ENCODE results near the gene SLC9A5. TPM values are rescaled to one million over a fixed set of nuclear protein-coding genes. Genes with fewer than 3 reads are reported as not detected.
A peak's percentile ranks its signal among the peaks of the same experiment; 100 is the strongest.

Gene SLC9A5, protein sequence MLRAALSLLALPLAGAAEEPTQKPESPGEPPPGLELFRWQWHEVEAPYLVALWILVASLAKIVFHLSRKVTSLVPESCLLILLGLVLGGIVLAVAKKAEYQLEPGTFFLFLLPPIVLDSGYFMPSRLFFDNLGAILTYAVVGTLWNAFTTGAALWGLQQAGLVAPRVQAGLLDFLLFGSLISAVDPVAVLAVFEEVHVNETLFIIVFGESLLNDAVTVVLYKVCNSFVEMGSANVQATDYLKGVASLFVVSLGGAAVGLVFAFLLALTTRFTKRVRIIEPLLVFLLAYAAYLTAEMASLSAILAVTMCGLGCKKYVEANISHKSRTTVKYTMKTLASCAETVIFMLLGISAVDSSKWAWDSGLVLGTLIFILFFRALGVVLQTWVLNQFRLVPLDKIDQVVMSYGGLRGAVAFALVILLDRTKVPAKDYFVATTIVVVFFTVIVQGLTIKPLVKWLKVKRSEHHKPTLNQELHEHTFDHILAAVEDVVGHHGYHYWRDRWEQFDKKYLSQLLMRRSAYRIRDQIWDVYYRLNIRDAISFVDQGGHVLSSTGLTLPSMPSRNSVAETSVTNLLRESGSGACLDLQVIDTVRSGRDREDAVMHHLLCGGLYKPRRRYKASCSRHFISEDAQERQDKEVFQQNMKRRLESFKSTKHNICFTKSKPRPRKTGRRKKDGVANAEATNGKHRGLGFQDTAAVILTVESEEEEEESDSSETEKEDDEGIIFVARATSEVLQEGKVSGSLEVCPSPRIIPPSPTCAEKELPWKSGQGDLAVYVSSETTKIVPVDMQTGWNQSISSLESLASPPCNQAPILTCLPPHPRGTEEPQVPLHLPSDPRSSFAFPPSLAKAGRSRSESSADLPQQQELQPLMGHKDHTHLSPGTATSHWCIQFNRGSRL
- polyA plus RNA-seq (2013, experiment 1 of 2): 1.1 TPM
- polyA plus RNA-seq (2013, experiment 2 of 2): 0.95 TPM

DNA sequence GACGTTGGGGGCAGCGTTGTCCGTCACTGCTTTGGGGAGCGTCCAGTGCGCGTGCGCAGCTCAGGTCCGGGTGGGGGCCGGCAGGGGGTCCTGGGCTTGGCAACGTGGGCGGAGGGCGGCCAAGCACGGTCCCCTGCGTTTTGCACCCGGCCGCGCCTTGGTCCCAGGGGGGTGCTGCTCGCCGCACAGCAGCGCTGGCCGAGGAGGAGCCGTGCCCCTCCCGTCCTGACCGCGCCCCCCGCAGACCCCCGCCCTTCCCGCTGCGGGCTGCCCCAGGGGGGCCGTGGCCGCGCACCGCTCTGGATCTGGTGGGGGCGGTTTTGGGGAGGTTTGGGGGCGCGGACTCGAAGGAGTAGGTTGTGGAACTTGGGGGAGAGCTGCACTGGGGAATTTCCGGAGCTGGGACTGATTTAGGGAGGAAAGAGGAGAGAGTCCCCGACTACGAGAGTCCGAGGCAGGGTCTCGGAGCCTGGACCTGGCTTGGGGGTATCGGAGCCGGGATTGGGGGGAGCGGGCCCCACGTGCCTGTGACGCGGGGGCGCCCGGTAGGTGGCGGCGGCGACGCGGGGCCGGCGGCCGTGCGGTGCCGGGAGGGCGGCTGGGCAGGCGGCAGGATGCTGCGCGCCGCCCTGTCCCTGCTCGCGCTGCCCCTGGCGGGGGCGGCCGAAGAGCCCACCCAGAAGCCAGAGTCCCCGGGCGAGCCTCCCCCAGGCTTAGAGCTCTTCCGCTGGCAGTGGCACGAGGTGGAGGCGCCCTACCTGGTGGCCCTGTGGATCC lies at the start of gene SLC9A5:
TSS of gene SLC9A5 (plus strand) at position 579 of the 777 bp plus-strand sequence. CDS start at position 615, 36 bp downstream.
- H4K8ac ChIP-seq (ENCODE audit: low read depth, low read length): no peak within 1 kb of the TSS
- DNase-seq: no peak

DNA sequence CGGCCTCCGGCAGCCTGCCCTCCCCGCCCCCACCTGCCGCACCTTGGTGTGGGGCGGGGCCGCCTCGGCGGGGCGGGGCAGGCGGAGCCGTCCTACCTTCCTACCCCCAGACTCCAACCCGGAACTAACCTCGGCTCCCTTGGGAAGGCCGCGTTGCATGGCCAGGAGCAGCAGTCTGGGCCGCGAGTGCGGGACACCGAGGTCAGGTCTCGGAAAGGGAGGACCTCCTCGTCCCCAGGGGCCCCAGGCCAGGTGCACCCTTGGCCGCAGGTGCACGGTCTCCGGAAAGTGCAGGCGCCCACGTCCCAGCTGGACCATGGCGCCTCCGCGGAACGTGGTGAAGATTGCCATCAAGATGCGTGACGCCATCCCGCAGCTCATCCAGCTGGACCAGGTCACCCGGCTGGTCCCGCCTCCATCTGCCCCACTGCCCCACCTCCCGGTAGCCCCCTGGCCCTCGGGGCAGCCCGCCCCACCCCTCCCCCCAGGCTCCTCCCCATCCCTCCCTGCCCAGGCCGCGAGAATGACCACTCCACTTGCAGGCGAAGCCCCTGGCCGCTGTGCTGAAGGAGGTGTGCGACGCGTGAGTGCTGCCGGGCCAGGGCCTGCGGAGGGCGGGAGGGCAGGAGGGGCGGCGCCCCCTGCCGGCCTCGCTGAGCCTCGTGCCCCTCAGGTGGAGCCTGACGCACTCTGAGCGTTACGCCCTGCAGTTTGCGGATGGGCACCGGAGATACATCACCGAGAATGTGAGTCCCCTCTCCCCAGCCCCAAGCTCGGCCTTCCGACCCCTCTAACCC lies 49.6 kb upstream of the SLC9A5 start, which contains the start of gene ELMO3:
TSS of gene ELMO3 (plus strand) at position 121 of the 797 bp plus-strand sequence. CDS start at position 317, 196 bp downstream.
- no peak within 1 kb of the TSS for H3K23ac ChIP-seq (ENCODE audit: low read length)
- H4K5ac ChIP-seq (ENCODE audit: low read length): no peak within 1 kb of the TSS
- H2BK15ac ChIP-seq (replicated peaks; ENCODE audit: low read depth): no peak within 1 kb of the TSS
- peaks cover 4% of the 10 kb centered on the region for H3K79me1 ChIP-seq (ENCODE audit: low read length)
- no peak within 1 kb of the TSS for H3K4ac ChIP-seq (ENCODE audit: low read depth, low read length)
- no peak within 1 kb of the TSS for H2BK5ac ChIP-seq (ENCODE audit: low read length)
- WGBS (ENCODE audit: extremely low coverage, insufficient coverage, low lambda C conversion rate): no CpG with 5 or more reads among the region's 61 CpGs
- no peak within 1 kb of the TSS for H3K27ac ChIP-seq (ENCODE audit: low read depth, low read length)
- DNase-seq: peak; percentile 90
- H3K56ac ChIP-seq (ENCODE audit: low read length): peak within 1 kb of the TSS; percentile 81
- no peaks in the 10 kb centered on the region for H3K27me3 ChIP-seq (ENCODE audit: insufficient read depth, low read length, poor library complexity)
- H4K8ac ChIP-seq (ENCODE audit: low read depth, low read length): no peak within 1 kb of the TSS
- peak within 1 kb of the TSS; percentile 72 for H3K9ac ChIP-seq (ENCODE audit: low read length)
- no peak within 1 kb of the TSS for H2AK5ac ChIP-seq (ENCODE audit: low read length)
- no peaks in the 10 kb centered on the region for H3K4me1 ChIP-seq (ENCODE audit: control insufficient read depth, low read depth, low read length)
- H3K4me2 ChIP-seq (ENCODE audit: low read length): peak within 1 kb of the TSS; percentile 76
- H3K4me3 ChIP-seq (ENCODE audit: low read length): peak within 1 kb of the TSS; percentile 47
- no peak within 1 kb of the TSS for H3K18ac ChIP-seq (ENCODE audit: low read length)
- peaks cover 27% of the 10 kb centered on the region for H3K36me3 ChIP-seq (ENCODE audit: control insufficient read depth, insufficient read depth, low read length)
- H2BK120ac ChIP-seq (ENCODE audit: low read depth, low read length): no peak within 1 kb of the TSS
- H3K79me2 ChIP-seq (ENCODE audit: control insufficient read depth, insufficient read depth, low read length): peaks cover 3% of the 10 kb centered on the region

More for the DNA sequence above, at the start of gene SLC9A5:
- H3K9ac ChIP-seq (ENCODE audit: low read length): peak within 1 kb of the TSS; percentile 73
- H4K5ac ChIP-seq (ENCODE audit: low read length): no peak within 1 kb of the TSS
- H2AK5ac ChIP-seq (ENCODE audit: low read length): peak within 1 kb of the TSS; percentile 69
- peak within 1 kb of the TSS; percentile 37 for H2BK15ac ChIP-seq (replicated peaks; ENCODE audit: low read depth)
- peak within 1 kb of the TSS; percentile 89 for H3K23ac ChIP-seq (ENCODE audit: low read length)
- H3K4me1 ChIP-seq (ENCODE audit: control insufficient read depth, low read depth, low read length): peaks cover 19% of the 10 kb centered on the region
- no CpG with 5 or more reads among the region's 75 CpGs for WGBS (ENCODE audit: extremely low coverage, insufficient coverage, low lambda C conversion rate)
- H3K4ac ChIP-seq (ENCODE audit: low read depth, low read length): peak within 1 kb of the TSS; percentile 81
- H3K4me2 ChIP-seq (ENCODE audit: low read length): peak within 1 kb of the TSS; percentile 83
- peaks cover 7% of the 10 kb centered on the region for H3K79me1 ChIP-seq (ENCODE audit: low read length)
- H3K79me2 ChIP-seq (ENCODE audit: control insufficient read depth, insufficient read depth, low read length): peaks cover 5% of the 10 kb centered on the region
- H3K4me3 ChIP-seq (ENCODE audit: low read length): peak within 1 kb of the TSS; percentile 60
- H3K27me3 ChIP-seq (ENCODE audit: insufficient read depth, low read length, poor library complexity): peaks cover 4% of the 10 kb centered on the region
- H2BK5ac ChIP-seq (ENCODE audit: low read length): no peak within 1 kb of the TSS
- no peaks in the 10 kb centered on the region for H3K36me3 ChIP-seq (ENCODE audit: control insufficient read depth, insufficient read depth, low read length)
- H2BK120ac ChIP-seq (ENCODE audit: low read depth, low read length): no peak within 1 kb of the TSS
- H3K56ac ChIP-seq (ENCODE audit: low read length): peak within 1 kb of the TSS; percentile 90
- peak within 1 kb of the TSS; percentile 89 for H3K18ac ChIP-seq (ENCODE audit: low read length)
- H3K27ac ChIP-seq (ENCODE audit: low read depth, low read length): no peak within 1 kb of the TSS

DNA sequence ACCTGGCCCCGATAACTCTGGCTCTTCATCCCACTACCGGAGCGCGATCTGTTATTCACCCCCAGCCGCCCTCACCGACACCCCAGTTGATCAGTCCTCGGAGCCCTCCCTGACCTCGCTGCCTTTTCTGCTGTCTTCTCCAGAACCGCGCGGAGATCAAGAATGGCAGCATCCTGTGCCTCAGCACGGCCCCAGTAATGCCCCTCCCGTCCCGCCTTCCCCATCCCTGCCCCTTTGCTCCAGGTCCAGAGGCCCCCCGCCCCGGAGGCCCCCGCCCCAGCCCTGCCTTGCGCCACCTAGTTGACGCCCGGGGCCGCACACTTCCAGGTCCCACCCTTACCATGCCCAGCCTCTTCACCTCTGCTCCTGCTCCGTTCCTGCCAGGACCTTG lies 49.0 kb upstream of the SLC9A5 start:
- Histone ChIP-seq H2BK5ac (ENCODE audit: low read length) (no peak overlapping the region), H3K4me1 (ENCODE audit: control insufficient read depth, low read depth, low read length) (no peaks in the 10 kb centered on the region), H4K8ac (ENCODE audit: low read depth, low read length) (no peak overlapping the region), H3K23ac (ENCODE audit: low read length) (no peak overlapping the region), H3K36me3 (ENCODE audit: control insufficient read depth, insufficient read depth, low read length) (peaks cover 23% of the 10 kb centered on the region), H3K18ac (ENCODE audit: low read length) (no peak overlapping the region), H3K79me1 (ENCODE audit: low read length) (peaks cover under 1% of the 10 kb centered on the region), H3K4ac (ENCODE audit: low read depth, low read length) (no peak overlapping the region), H2AK5ac (ENCODE audit: low read length) (no peak overlapping the region), H3K27me3 (ENCODE audit: insufficient read depth, low read length, poor library complexity) (no peaks in the 10 kb centered on the region), H2BK120ac (ENCODE audit: low read depth, low read length) (no peak overlapping the region), H3K79me2 (ENCODE audit: control insufficient read depth, insufficient read depth, low read length) (no peaks in the 10 kb centered on the region), H3K4me2 (ENCODE audit: low read length) (peak overlapping the region; percentile 53), H3K27ac (ENCODE audit: low read depth, low read length) (no peak overlapping the region), H2BK15ac (replicated peaks; ENCODE audit: low read depth) (no peak overlapping the region), H3K4me3 (ENCODE audit: low read length) (peak overlapping the region; percentile 42), H4K5ac (ENCODE audit: low read length) (no peak overlapping the region), H3K56ac (ENCODE audit: low read length) (peak overlapping the region; percentile 81), H3K9ac (ENCODE audit: low read length) (peak overlapping the region; percentile 62)
- no CpG with 5 or more reads among the region's 22 CpGs for WGBS (ENCODE audit: extremely low coverage, insufficient coverage, low lambda C conversion rate)
- DNase-seq: peak; percentile 61

DNA sequence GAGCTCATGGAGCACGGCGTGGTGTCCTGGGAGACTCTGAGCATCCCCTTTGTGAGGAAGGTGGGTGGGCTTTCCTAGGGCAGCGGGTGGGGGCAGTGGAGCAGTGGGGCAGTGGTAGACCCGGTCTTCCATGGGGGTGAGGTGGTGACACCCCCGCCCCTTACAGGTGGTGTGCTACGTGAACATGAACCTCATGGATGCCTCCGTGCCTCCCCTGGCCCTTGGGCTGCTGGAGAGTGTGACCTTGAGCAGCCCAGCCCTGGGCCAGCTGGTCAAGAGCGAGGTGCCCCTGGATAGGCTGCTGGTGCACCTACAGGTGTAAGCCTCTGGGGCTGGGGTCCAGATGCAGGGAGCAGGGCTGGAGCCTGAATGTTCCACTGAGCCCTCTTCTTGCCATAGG lies 48.3 kb upstream of the SLC9A5 start:
- Histone ChIP-seq H3K4ac (ENCODE audit: low read depth, low read length) (no peak overlapping the region), H3K79me2 (ENCODE audit: control insufficient read depth, insufficient read depth, low read length) (no peaks in the 10 kb centered on the region), H3K27ac (ENCODE audit: low read depth, low read length) (no peak overlapping the region), H3K9ac (ENCODE audit: low read length) (no peak overlapping the region), H4K8ac (ENCODE audit: low read depth, low read length) (no peak overlapping the region), H3K79me1 (ENCODE audit: low read length) (no peaks in the 10 kb centered on the region), H3K36me3 (ENCODE audit: control insufficient read depth, insufficient read depth, low read length) (peaks cover 19% of the 10 kb centered on the region), H2BK15ac (replicated peaks; ENCODE audit: low read depth) (no peak overlapping the region), H3K27me3 (ENCODE audit: insufficient read depth, low read length, poor library complexity) (no peaks in the 10 kb centered on the region), H2AK5ac (ENCODE audit: low read length) (no peak overlapping the region), H3K4me1 (ENCODE audit: control insufficient read depth, low read depth, low read length) (no peaks in the 10 kb centered on the region), H2BK120ac (ENCODE audit: low read depth, low read length) (no peak overlapping the region), H3K56ac (ENCODE audit: low read length) (peak overlapping the region; percentile 30), H3K4me2 (ENCODE audit: low read length) (no peak overlapping the region), H3K23ac (ENCODE audit: low read length) (no peak overlapping the region), H2BK5ac (ENCODE audit: low read length) (no peak overlapping the region), H3K18ac (ENCODE audit: low read length) (no peak overlapping the region), H3K4me3 (ENCODE audit: low read length) (no peak overlapping the region), H4K5ac (ENCODE audit: low read length) (no peak overlapping the region)
- WGBS (ENCODE audit: extremely low coverage, insufficient coverage, low lambda C conversion rate): no CpG with 5 or more reads among the region's 8 CpGs
- DNase-seq: no peak

All from mesendoderm (in vitro differentiated cells).